ENCODE measurements around the gene TSPAN18.

TSPAN18 gene

GRCh38 chr11:44793350-44794090, 66.8 kb downstream of the TSPAN18 start:
- Histone ChIP-seq H3K9me3 (ENCODE audit: control insufficient read depth, insufficient read depth, low read depth, low read length) (no peaks in the 10 kb centered on the region), H3K4me3 (ENCODE audit: low read depth, low read length) (no peak overlapping the region), H3K36me3 (ENCODE audit: control insufficient read depth in 2 of 2, insufficient read depth in 1 of 2, low read length in 2 of 2) (no peaks in the 10 kb centered on the region), H3K4me1 (ENCODE audit: control insufficient read depth, insufficient read depth, low read length) (no peaks in the 10 kb centered on the region), H3K27ac (ENCODE audit: extremely low read depth, low read depth, low read length) (no peak overlapping the region)
- TF ChIP-seq ZBTB48 (tag by site-specific recombination; IDR thresholded peaks at IDR 0.05): peak; percentile 67
- no peak for TF ChIP-seq ZBTB1 (tag by site-specific recombination; IDR thresholded peaks at IDR 0.05)
- no peak for TF ChIP-seq ZNF114 (tag by site-specific recombination; IDR thresholded peaks at IDR 0.05)
- TF ChIP-seq ZBTB11 (tag by site-specific recombination; conservative IDR thresholded peaks at IDR 0.05; ENCODE audit: low read depth): no peak
- TF ChIP-seq ZBTB20 (tag by site-specific recombination; IDR thresholded peaks at IDR 0.05): peak; percentile 48; the same call in 1 of the 2 replicates
- no peak for TF ChIP-seq ZNF2 (tag by site-specific recombination; IDR thresholded peaks at IDR 0.05)
- no peak for TF ChIP-seq ZNF132 (tag by site-specific recombination; IDR thresholded peaks at IDR 0.05; ENCODE audit: borderline replicate concordance)
- no peak for TF ChIP-seq ZNF624 (tag by site-specific recombination; IDR thresholded peaks at IDR 0.05)
- CTCF ChIA-PET: interaction anchor here (0.9 to 3.6 kb wide), 3 partner anchors 18 to 172 kb away, joined by 3 to 17 read pairs (median 3); no protein-coding TSS in a partner anchor
- POLR2A ChIA-PET: interaction anchor here (0.9 kb wide), 1 partner anchor 14 kb away, joined by 7 read pairs; no protein-coding TSS in a partner anchor

- CTCF ChIA-PET: interaction anchor here (0.7 to 3.6 kb wide), 2 partner anchors 21 to 119 kb away, joined by 4 to 17 read pairs; no protein-coding TSS in a partner anchor
- POLR2A ChIA-PET: no interaction called here
- Histone ChIP-seq H3K36me3 (ENCODE audit: control insufficient read depth in 2 of 2, insufficient read depth in 1 of 2, low read length in 2 of 2) (no peaks in the 10 kb centered on the region), H3K9me3 (ENCODE audit: control insufficient read depth, insufficient read depth, low read depth, low read length) (no peaks in the 10 kb centered on the region), H3K27ac (ENCODE audit: extremely low read depth, low read depth, low read length) (no peak overlapping the region), H3K4me3 (ENCODE audit: low read depth, low read length) (no peak overlapping the region), H3K4me1 (ENCODE audit: control insufficient read depth, insufficient read depth, low read length) (no peaks in the 10 kb centered on the region)
- TF ChIP-seq ZFP37 (tag by site-specific recombination; IDR thresholded peaks at IDR 0.05): no peak
- TF ChIP-seq ZNF202 (tag by site-specific recombination; IDR thresholded peaks at IDR 0.05; ENCODE audit: borderline replicate concordance): no peak
- TF ChIP-seq ZNF692 (tag by site-specific recombination; IDR thresholded peaks at IDR 0.05): no peak
- no peak for TF ChIP-seq ZNF530 (tag by site-specific recombination; IDR thresholded peaks at IDR 0.05; ENCODE audit: low read depth)
- no peak for TF ChIP-seq ZNF600 (tag by site-specific recombination; IDR thresholded peaks at IDR 0.05)
- no peak for TF ChIP-seq ZNF830 (tag by site-specific recombination; IDR thresholded peaks at IDR 0.05; ENCODE audit: low read depth)
- no peak for TF ChIP-seq PRDM1 (tag by site-specific recombination; IDR thresholded peaks at IDR 0.05)
- TF ChIP-seq SCRT1 (tag by site-specific recombination; IDR thresholded peaks at IDR 0.05; ENCODE audit: borderline replicate concordance): no peak
- TF ChIP-seq ZFP41 (tag by site-specific recombination; IDR thresholded peaks at IDR 0.05; ENCODE audit: borderline replicate concordance): no peak
- TF ChIP-seq ZNF16 (tag by site-specific recombination; IDR thresholded peaks at IDR 0.05; ENCODE audit: low read depth): no peak
- TF ChIP-seq ZNF175 (tag by site-specific recombination; IDR thresholded peaks at IDR 0.05): no peak
- no peak for TF ChIP-seq ZNF670 (tag by site-specific recombination; IDR thresholded peaks at IDR 0.05; ENCODE audit: low read depth)
Measured at GRCh38 chr11:44795803-44796535, 69.2 kb downstream of the TSPAN18 start.
